A549 (cell line): ENCODE data around the gene CABP5. TPM values are rescaled to one million over a fixed set of nuclear protein-coding genes. Genes with fewer than 3 reads are reported as not detected.

Source experiments
- polyA plus RNA-seq, 4 experiments: library from polyadenylated mRNA; depleted of rRNA in 3 of 4; stranded (reverse); fragments of >200 nt; fragmentation: RNase III in 1 of 4; extraction: RNeasy Plus Mini Kit Qiagen cat#74134 plus additional on column Dnase treatment in 1 of 4; gene quantifications; 2 replicates in 3 of 4; 3 replicates in 1 of 4; pipeline ENCODE4 v1.2.3, GENCODE V29; 2011 to 2017

Gene CABP5
- polyA plus RNA-seq, 2 of the 4 experiments (the other 2 are of a cell fraction) = not detected

Other genes with a start within 250 kb of the CABP5 start
- gene TPRX1, start 239.5 kb downstream of the CABP5 start, polyA plus RNA-seq (2011; rRNA removed) = not detected in 2 replicates
- gene TPRX1, start 239.5 kb downstream of the CABP5 start, polyA plus RNA-seq (2017; fragmentation: RNase III; extraction: RNeasy Plus Mini Kit Qiagen cat#74134 plus additional on column Dnase treatment) = 0.04 TPM in 1 of 3 replicates, not detected in the others
- not detected in 2 replicates for gene CRX, start 222.1 kb downstream of the CABP5 start, polyA plus RNA-seq (2011; rRNA removed)
- not detected in 3 replicates for gene CRX, start 222.1 kb downstream of the CABP5 start, polyA plus RNA-seq (2017; fragmentation: RNase III; extraction: RNeasy Plus Mini Kit Qiagen cat#74134 plus additional on column Dnase treatment)
- gene TPRX2, start 184.8 kb downstream of the CABP5 start, polyA plus RNA-seq (2011; rRNA removed) = not detected in 2 replicates
- gene TPRX2, start 184.8 kb downstream of the CABP5 start, polyA plus RNA-seq (2017; fragmentation: RNase III; extraction: RNeasy Plus Mini Kit Qiagen cat#74134 plus additional on column Dnase treatment) = not detected in 3 replicates
- gene SULT2A1, start 157.8 kb downstream of the CABP5 start, polyA plus RNA-seq (2011; rRNA removed) = not detected in 2 replicates
- gene SULT2A1, start 157.8 kb downstream of the CABP5 start, polyA plus RNA-seq (2017; fragmentation: RNase III; extraction: RNeasy Plus Mini Kit Qiagen cat#74134 plus additional on column Dnase treatment) = not detected in 3 replicates
- not detected in 2 replicates for gene BSPH1, start 51.9 kb downstream of the CABP5 start, polyA plus RNA-seq (2011; rRNA removed)
- not detected in 3 replicates for gene BSPH1, start 51.9 kb downstream of the CABP5 start, polyA plus RNA-seq (2017; fragmentation: RNase III; extraction: RNeasy Plus Mini Kit Qiagen cat#74134 plus additional on column Dnase treatment)
- not detected in 2 replicates for gene ELSPBP1, start 49.4 kb downstream of the CABP5 start, polyA plus RNA-seq (2011; rRNA removed)
- not detected in 3 replicates for gene ELSPBP1, start 49.4 kb downstream of the CABP5 start, polyA plus RNA-seq (2017; fragmentation: RNase III; extraction: RNeasy Plus Mini Kit Qiagen cat#74134 plus additional on column Dnase treatment)
- gene PLA2G4C, start 66.7 kb upstream of the CABP5 start, polyA plus RNA-seq (2011; rRNA removed) = 2.1 and 2.8 TPM in 2 replicates
- gene PLA2G4C, start 66.7 kb upstream of the CABP5 start, polyA plus RNA-seq (2017; fragmentation: RNase III; extraction: RNeasy Plus Mini Kit Qiagen cat#74134 plus additional on column Dnase treatment) = 1.4 to 3.7 TPM (median 2.6 TPM) in 3 replicates
- gene LIG1, start 126.3 kb upstream of the CABP5 start, polyA plus RNA-seq (2011; rRNA removed) = 41.2 and 54.9 TPM in 2 replicates
- 88.8 to 106 TPM (median 101 TPM) in 3 replicates for gene LIG1, start 126.3 kb upstream of the CABP5 start, polyA plus RNA-seq (2017; fragmentation: RNase III; extraction: RNeasy Plus Mini Kit Qiagen cat#74134 plus additional on column Dnase treatment)
- gene ZSWIM9, start 126.6 kb upstream of the CABP5 start, polyA plus RNA-seq (2011; rRNA removed) = 0.97 and 1.2 TPM in 2 replicates
- 11.7 to 15.9 TPM (median 13.4 TPM) in 3 replicates for gene ZSWIM9, start 126.6 kb upstream of the CABP5 start, polyA plus RNA-seq (2017; fragmentation: RNase III; extraction: RNeasy Plus Mini Kit Qiagen cat#74134 plus additional on column Dnase treatment)
- gene CARD8, start 211.8 kb upstream of the CABP5 start, polyA plus RNA-seq (2011; rRNA removed) = 27.4 and 34.7 TPM in 2 replicates
- 27.2 to 27.5 TPM (median 27.5 TPM) in 3 replicates for gene CARD8, start 211.8 kb upstream of the CABP5 start, polyA plus RNA-seq (2017; fragmentation: RNase III; extraction: RNeasy Plus Mini Kit Qiagen cat#74134 plus additional on column Dnase treatment)
- 3.1 and 3.5 TPM in 2 replicates for gene ZNF114, start 226.0 kb upstream of the CABP5 start, polyA plus RNA-seq (2011; rRNA removed)
- 4.3 to 5.6 TPM (median 4.6 TPM) in 3 replicates for gene ZNF114, start 226.0 kb upstream of the CABP5 start, polyA plus RNA-seq (2017; fragmentation: RNase III; extraction: RNeasy Plus Mini Kit Qiagen cat#74134 plus additional on column Dnase treatment)